Dermis microvascular lymphatic vessel endothelial cell (primary cell): Measurements from ENCODE around the gene OBSCN. TPM values are rescaled to one million over a fixed set of nuclear protein-coding genes. Genes with fewer than 3 reads are reported as not detected.

Experiments
- DNase-seq, 2 donors: peaks; one replicate each; pipeline versions ENCODE4 v3.0.0 to v3.0.0-alpha.2; 2010; ENCODE audit warnings: low read depth in 2 of 2
- total RNA-seq: library from RNA; depleted of rRNA; stranded (reverse); fragments of >200 nt; gene quantifications from 2 replicates; pipeline ENCODE4 v1.2.1, GENCODE V29; 2014

Gene OBSCN
- total RNA-seq, 1 donor from 2014 or later, result 2.3 TPM

DNA sequence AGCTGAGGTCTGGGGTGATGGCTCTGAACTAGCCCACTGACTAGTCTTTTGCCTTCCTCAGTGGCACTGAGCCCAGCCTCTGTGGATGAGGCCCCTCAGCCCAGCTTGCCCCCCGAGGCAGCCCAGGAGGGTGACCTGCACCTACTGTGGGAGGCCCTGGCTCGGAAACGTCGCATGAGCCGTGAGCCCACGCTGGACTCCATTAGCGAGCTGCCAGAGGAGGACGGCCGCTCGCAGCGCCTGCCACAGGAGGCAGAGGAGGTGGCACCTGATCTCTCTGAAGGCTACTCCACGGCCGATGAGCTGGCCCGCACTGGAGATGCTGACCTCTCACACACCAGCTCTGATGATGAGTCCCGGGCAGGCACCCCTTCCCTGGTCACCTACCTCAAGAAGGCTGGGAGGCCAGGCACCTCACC, 111.0 kb downstream of the OBSCN start:
- no peak for DNase-seq

DNA sequence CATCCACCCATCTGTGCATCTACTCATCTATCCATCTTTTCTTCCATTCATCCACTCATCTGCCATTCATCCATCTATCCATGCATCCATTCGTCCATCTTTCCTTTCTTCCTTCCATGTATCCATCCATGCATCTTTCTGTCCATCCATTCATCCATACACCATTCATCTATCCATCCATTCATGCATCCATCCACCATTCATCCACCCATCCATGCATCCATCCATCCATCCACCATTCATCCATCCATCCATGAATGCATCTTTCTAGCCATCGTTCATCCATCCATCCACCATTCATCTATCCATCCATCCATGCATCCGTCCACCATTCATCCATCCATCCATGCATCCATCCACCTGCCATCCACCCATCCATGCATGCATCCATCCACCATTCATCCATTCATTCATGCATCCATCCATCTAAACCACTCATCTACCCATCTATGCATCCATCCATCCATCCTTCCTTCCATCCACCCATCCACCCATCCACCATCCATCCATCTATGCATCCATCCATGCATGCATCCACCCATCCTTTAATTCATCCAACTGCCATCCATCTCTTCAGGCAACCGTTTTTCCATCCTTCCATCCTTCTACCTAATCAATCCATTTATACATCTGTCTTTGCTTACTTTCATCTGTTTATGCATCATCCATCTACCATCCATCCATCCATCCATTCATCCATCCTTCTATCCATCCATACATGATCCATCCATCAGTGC, 111.7 kb downstream of the OBSCN start:
- no peak for DNase-seq

DNA sequence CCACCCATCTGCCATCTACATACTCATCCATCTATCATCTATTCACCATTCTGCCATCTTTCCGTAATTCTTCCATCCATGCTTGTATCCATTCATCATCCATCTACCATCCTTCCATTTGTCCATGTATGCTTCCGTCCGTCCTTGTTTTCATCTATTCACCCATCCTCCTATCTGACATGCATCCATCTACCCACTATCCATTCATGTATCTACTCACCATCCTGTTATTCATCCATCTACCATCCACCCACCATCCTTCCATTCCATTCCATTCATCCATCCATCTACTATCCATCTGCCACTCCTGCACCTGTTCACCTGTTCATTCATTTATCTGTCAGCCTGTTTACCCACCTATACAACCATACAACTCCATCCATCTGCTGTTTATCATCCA, 112.5 kb downstream of the OBSCN start:
- DNase-seq, result no peak

DNA sequence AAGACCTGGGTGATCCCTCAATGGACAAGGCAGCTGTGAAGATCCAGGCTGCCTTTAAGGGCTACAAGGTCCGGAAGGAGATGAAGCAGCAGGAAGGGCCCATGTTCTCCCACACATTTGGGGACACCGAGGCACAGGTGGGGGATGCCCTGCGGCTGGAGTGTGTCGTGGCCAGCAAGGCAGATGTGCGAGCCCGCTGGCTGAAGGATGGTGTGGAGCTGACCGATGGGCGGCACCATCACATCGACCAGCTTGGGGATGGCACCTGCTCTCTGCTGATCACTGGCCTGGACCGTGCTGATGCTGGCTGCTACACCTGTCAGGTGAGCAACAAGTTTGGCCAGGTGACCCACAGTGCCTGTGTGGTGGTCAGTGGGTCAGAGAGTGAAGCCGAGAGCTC, 113.6 kb downstream of the OBSCN start:
- no peak for DNase-seq

DNA sequence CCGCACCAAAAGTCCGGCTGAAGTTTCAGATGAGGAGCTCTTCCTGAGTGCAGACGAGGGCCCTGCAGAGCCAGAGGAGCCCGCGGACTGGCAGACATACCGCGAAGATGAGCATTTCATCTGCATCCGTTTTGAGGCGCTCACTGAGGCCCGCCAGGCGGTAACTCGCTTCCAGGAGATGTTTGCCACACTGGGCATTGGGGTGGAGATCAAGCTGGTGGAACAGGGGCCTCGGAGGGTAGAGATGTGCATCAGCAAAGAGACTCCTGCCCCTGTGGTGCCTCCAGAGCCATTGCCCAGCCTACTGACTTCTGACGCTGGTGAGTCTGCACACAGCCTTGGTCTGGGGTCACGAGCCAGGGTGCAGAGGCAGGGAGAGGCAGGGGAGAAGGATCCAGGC, 114.1 kb downstream of the OBSCN start:
- DNase-seq, result no peak

DNA sequence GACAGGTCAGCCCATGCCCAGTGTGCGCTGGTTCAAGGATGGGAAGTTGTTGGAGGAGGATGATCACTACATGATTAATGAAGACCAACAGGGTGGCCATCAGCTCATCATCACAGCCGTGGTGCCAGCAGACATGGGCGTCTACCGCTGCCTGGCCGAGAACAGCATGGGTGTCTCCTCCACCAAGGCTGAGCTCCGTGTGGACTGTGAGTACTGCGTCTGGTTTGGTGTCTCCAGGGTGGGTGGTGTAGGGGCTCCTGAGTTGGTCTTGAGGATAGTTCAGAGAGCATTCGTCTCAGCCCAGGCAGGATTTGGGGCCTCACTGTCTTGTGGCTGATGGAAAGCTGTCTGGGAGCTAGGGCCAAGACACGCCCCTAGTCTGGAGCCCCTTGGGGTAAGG, 115.6 kb downstream of the OBSCN start:
- no peak for DNase-seq

DNA sequence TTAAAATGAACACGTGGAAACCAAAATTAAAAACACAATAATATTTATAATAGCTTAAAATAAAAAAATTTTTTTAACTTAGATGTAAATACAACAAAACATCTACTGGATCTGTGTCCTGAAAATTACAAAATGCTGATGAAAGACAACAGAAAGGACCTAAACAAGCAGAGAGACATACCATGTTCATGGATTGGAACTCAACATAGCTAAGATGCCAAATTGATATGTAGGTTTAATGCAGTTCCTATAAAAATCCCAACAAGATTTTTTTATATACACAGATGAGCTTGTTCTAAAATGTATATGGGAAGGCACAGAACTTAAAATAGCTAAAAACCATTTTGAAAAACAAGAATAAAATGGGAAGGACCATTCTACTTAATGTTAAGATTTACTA, 117.4 kb downstream of the OBSCN start:
- no peak for DNase-seq

DNA sequence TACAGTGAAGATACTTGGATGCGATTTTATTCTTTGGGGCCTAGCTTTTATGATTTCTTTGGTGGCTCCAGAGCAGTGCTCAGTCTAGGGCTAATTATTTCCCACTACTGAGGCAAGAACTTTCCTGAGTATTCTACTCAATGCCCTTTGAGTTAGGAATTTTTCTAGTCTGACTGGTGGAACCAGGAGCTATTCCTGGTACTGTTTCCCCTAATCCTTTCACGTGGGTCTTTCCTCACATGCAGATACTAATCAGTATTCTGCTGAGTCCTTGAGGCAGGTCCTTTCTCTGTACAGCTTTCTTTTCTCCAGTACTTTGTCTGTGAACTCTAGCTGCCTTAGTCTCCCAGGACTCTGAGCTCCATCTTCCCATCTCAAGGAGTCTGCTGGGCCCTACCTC, 122.0 kb downstream of the OBSCN start:
- DNase-seq, result no peak

DNA sequence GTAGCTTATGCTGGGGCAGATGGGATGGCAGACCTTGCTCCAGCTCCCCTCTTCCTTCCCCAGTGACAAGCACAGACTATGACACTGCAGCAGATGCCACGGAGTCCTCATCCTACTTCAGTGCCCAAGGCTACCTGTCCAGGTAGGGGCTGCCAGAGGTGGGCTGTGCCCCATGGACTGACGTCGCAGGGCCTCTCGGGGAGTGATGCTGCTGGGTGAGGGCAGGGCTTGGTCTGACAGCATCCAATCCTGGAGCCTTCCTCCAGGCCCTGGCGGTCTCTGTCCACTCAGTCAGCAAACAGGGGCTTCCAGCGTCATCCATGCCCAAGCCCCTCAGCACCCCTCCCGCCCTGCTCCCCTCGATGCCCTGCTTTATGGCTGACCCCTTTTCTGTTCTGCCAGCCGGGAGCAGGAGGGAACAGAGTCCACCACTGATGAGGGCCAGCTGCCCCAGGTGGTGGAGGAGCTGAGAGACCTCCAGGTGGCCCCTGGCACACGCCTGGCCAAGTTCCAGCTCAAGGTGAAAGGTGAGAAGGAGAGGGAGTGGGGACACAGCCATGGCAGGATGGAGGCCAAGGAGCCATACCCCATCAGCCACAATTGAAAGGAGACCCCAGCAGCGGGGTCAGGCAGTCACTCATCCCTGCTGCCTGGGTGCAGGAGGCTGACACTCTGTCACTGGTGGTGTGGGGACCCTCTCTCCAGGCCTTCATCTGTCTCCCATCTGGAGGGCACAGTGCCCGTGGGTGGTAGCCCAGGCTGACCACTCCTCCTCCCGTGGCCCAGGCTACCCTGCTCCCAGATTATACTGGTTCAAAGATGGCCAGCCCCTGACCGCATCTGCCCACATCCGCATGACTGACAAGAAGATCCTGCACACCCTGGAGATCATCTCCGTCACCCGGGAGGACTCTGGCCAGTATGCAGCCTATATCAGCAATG, 125.2 kb downstream of the OBSCN start:
- no peak for DNase-seq

DNA sequence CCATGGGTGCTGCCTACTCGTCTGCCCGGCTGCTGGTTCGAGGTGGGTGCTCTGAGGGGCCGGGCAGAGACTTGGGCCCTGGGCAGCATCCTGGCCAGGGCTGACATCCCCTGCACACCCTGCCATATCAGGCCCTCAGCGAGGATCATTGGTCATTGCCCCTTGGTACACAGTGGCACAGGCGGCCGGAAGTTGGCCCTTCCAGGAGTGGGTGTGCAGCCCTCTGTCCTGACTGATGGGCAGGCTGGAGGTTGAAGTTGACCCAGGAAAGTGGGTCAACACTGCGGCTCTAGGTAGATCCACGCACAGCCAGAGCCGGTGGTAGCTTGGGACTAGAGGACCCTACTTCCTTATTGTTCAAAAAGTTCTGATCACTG, 125.9 kb downstream of the OBSCN start:
- DNase-seq, result no peak

DNA sequence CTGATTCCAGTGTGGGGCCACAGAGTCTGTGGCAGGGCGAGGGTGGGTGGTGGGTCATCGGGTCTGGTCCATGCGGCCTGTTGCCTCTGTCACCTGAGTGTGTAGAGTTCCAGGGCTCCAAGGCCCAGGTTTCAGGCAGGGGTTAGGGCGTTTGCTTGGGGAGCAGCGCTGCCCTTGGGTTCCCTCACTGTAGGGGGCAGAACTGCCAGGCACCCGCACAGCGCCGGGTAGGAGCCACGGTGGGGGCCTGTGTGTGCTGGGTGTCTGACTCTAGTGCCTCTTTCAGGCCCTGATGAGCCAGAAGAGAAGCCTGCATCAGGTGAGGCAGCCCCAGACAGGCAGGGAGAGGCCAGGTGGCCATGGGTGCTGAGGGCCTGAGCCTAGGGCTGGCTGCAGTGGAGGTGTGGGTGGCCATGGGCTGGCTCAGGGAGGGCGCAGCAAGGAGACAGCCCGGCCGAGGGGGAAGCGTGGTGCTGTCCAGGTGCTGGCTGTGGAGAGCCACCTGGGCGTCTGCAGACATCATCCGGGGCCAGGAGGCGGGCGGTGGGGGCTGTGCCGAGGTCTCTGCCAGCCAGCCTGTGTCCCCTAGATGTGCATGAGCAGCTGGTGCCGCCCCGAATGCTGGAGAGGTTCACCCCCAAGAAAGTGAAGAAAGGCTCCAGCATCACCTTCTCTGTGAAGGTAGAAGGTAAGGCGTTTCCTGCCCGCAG, 126.5 kb downstream of the OBSCN start:
- DNase-seq, result no peak

DNA sequence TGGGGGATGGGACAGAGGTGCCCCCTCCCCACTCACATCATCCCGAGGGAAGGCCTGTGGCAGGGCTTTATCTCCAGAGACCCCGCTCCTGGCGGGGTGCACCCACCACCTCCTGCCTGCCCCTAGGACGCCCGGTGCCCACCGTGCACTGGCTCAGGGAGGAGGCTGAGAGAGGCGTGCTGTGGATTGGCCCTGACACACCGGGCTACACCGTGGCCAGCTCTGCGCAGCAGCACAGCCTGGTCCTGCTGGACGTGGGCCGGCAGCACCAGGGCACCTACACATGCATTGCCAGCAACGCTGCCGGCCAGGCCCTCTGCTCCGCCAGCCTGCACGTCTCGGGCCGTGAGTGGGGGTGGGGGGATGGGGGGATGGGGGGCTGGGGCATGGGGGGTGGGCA, 127.1 kb downstream of the OBSCN start:
- DNase-seq, result no peak

DNA sequence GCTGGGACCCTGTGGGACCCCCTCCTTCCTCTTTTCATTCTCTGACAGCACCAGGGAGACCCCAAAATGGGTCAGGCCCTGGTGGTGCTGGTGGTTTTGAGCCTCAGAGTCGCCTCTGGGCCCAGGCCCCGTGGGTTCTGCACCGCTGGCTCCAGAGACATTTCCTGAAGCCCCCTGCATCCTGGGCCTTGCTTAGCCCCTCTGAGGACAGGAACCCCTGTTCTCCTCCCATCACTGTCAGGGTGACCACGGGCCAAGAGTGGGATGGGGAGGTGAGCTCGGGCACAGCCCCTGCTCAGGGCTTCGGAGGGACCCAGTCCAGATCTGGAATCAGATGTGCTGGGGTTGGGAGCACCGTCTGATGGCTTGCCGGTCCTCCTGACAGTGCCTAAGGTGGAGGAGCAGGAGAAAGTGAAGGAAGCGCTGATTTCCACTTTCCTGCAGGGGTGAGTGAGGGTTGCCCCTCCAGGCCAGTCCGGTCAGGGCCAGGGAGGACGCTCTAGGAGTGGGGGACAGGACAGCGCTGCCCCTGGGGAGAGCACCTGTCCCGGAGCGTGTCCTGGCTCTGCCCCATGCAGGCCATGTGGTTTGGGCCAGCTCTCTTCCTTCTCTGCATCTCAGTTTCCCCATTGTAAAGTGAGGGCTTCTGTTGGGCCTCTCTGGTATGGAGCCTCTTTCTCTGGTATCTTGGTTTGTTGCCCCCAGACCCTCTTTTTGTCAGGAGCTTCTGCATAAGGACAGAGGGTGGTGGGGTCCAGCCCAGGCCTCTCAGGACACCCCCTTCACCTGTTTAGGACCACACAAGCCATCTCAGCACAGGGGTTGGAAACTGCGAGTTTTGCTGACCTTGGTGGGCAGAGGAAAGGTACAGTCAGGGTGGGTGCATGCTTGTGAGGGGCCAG, 127.8 kb downstream of the OBSCN start:
- no peak for DNase-seq

DNA sequence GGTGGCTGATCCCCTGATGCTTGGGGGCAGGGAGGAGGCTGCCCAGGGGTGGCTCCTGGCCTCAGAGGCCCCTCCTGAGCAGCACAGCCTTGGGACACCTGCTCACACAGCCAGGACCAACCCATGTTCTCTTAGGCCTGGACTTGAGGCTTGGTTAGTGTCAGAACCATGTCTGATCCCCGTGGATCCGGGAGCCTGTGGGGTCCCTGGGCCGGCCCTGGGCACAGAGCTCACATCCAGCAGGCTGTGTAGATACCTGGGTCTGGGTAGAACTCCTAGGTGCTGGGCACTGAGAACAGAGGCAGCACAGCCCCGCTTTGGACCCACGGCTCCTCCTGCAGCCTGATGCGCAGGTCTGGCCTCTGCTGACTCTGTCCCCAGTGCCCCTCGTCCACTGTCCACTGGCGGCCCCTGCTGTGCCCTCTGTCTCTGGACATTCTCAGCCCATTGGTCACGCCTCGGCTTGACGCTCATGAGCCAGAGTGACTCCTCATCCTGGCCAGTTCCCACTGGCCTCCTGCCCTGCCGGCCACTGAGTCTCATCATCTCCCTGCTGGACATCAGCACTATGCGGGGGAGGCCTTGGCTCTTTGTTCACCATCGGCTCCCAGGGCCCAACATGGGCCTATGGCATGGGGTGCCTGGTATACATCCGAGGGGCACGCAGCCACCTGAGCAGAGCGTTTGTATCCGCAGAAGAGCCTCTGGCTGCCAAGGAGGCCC, 128.6 kb downstream of the OBSCN start:
- DNase-seq, result no peak

DNA sequence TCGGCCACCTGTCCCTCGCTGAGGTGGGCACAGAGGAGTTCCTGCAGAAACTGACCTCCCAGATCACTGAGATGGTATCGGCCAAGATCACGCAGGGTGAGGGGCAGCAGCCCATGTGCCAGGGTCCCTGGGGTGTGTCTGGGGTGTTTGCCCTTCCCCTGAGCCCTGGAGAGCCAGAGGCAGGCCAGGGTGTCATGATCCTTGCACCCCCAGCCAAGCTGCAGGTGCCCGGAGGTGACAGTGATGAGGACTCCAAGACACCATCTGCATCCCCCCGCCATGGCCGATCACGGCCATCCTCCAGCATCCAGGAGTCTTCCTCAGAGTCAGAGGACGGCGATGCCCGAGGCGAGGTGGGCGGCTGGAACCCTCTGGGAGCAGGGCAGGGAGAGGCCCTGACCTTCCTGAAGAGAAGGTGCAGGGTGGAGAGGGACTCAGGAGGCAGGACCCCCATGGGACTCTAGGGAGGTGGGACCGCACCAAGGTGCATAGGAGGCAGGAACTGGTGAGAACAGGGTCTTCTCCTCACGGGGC, 129.3 kb downstream of the OBSCN start:
- no peak for DNase-seq

DNA sequence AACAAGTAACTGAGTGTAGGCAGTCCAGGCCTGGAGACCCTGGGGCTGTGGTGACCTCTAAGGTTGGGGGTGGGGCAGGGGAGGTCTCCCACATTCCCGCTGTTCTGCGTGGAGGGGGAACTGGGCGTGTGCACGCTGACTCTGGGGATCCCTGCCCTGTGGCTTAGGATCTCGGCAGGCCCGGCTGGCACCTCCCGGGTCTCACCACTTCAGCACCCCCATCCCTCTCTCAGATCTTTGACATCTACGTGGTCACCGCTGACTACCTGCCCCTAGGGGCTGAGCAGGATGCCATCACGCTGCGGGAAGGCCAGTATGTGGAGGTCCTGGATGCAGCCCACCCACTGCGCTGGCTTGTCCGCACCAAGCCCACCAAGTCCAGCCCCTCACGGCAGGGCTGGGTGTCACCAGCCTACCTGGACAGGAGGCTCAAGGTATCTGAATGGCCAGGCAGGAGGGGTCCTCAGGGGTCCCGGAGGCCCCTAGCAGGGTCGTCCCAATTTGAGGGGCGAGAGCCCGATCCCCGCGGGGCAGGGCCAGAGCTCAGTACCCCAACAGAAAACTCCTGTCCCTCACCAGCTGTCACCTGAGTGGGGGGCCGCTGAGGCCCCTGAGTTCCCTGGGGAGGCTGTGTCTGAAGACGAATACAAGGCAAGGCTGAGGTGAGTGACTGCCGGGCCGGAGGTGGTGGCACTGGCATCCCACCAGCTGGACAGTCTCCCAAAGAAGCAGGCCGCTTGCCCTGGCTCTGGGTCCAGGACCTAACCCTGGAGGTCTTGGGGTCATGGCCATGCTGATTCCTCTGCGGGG, 130.1 kb downstream of the OBSCN start:
- DNase-seq, result no peak

DNA sequence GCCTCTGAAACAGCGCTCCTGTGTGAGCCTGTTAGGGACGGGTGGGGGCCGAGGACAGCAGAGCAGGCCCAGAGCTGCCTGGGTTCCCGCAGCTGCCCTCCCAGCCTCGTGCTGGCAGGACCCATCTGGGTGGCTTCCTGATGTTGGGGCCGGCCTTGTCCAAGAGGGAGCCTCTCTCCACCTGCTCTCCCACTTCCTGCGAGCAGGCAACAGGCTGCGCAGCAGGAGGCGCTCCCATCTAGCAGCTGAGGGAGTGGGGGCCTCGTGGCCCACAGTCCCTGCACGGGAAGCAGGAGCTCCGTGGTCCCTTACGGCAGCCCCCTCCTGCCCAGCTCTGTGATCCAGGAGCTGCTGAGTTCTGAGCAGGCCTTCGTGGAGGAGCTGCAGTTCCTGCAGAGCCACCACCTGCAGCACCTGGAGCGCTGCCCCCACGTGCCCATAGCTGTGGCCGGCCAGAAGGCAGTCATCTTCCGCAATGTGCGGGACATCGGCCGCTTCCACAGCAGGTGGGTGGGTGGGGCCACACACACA, 130.7 kb downstream of the OBSCN start:
- DNase-seq, result no peak

DNA sequence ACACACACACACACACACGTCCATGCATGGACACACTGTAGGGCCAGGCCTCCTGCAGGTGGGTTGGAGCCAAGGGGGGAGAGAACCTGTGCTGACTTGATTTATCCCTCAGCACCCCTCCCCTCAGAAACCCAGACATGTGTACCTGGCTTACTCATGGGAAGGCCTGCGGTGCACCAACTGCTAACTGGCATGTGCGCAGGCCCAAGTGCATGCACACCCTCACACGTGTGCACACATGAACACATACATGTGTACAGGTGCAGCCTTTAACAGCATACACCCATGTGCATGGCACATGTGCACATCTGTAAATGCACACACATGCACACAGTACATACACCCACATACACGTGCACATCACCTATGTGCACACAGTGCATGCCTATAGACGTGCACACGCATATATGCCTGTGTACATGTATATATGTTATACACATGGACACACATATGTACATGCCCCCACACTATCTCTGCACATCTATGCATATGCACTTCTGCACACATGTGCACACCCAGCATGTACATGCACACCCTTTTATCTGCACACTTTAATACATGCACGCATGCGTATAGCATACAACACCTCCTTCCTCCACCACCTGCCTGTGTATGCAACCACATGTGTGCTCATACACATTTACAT, 131.3 kb downstream of the OBSCN start:
- DNase-seq, result no peak
